ENCODE data around the gene ADGRL1. TPM values are rescaled to one million over a fixed set of nuclear protein-coding genes. Genes with fewer than 3 reads are reported as not detected.

ADGRL1 gene
- total and polyA plus RNA-seq, 2 of the 8 experiments (the other 6 are each of a cell fraction or from before 2014, with no cell fraction given), result 95.6 to 112 TPM

DNA sequence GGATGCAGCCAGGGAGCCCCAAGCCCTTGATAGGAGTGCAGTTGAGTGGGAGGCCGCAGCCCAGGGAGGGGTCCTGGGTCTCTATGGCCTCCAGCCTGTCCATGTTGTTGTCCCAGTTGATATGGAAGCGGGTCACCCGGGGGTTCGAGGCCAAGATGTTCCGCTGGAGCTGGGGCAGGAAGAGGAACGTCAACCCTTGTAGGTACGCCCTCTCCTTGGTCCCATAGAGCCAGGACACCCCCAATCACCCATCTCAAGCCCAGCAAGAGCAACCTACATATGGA, 85.5 kb downstream of the ADGRL1 start:
- Histone ChIP-seq H3K9ac (replicated peaks in 1 of 4; ENCODE audit: extremely low read depth in 1 of 4, low read depth in 3 of 4, low read length in 3 of 4) (no peak overlapping the region), H2BK120ac (replicated peaks; ENCODE audit: low read depth, low read length) (no peak overlapping the region), H3K79me2 (ENCODE audit: control insufficient read depth in 1 of 2, insufficient read depth in 2 of 2, low read length in 2 of 2) (0 out of 4 replicates have a peak, but pooled peaks cover 0 to 3% of the 10 kb centered on the region in 2 experiments), H2AFZ (ENCODE audit: low read length) (no peak overlapping the region), H2BK5ac (ENCODE audit: low read depth, low read length) (no peak overlapping the region), H3K56ac (replicated peaks; ENCODE audit: insufficient read length, low read depth, low read length) (no peak overlapping the region), H3K23ac (ENCODE audit: insufficient read length) (no peak overlapping the region), H3K27me3 (replicated peaks in 1 of 4; ENCODE audit: control insufficient read depth in 3 of 4, extremely low read depth in 1 of 4, insufficient read depth in 3 of 4, low read length in 3 of 4) (no peaks in the 10 kb centered on the region; a peak in 2 of 7 replicates), H3K23me2 (ENCODE audit: low read depth, low read length) (peaks cover 8% of the 10 kb centered on the region), H3K27ac (ENCODE audit: low read depth, low read length) (no peak overlapping the region), H2BK15ac (ENCODE audit: low read length) (no peak overlapping the region), H4K91ac (replicated peaks; ENCODE audit: insufficient read length, low read length) (no peak overlapping the region), H2BK20ac (ENCODE audit: low read length) (no peak overlapping the region), H3K14ac (ENCODE audit: insufficient read length) (no peak overlapping the region), H3K4me2 (ENCODE audit: insufficient read depth in 1 of 2, low read depth in 2 of 2, low read length in 2 of 2) (no peak overlapping the region), H3K4ac (replicated peaks; ENCODE audit: insufficient read length, low read depth, low read length) (no peak overlapping the region), H4K5ac (ENCODE audit: insufficient read length, low read depth, low read length) (no peak overlapping the region), H3K79me1 (ENCODE audit: low read depth, low read length) (no peaks in the 10 kb centered on the region; the same call in 1 of the 2 replicates), H2BK12ac (ENCODE audit: low read depth, low read length) (no peak overlapping the region), H3K18ac (ENCODE audit: extremely low read depth, low read length) (no peak overlapping the region), H4K8ac (ENCODE audit: extremely low read depth, insufficient read depth, low read length) (no peak overlapping the region), H3K4me3 (ENCODE audit: extremely low read depth in 1 of 4, insufficient read depth in 2 of 4, low read depth in 3 of 4, low read length in 4 of 4) (no peak overlapping the region), H3K36me3 (ENCODE audit: control insufficient read depth in 2 of 4, insufficient read depth in 4 of 4, low read length in 3 of 4) (peaks cover 2 to 21% (median 12%) of the 10 kb centered on the region in 4 experiments; a peak in 6 of 8 replicates), H2AK5ac (ENCODE audit: low read depth, low read length) (no peak overlapping the region), H3K4me1 (replicated peaks in 1 of 4; ENCODE audit: control insufficient read depth in 3 of 4, insufficient read depth in 4 of 4, low read length in 3 of 4) (peaks cover 6 to 16% (median 9%) of the 10 kb centered on the region in 4 experiments; a peak in 6 of 7 replicates), H4K20me1 (replicated peaks in 1 of 2; ENCODE audit: control insufficient read depth in 1 of 2, insufficient read depth in 2 of 2, low read length in 2 of 2) (peaks cover 5 to 19% of the 10 kb centered on the region in 2 experiments), H3K9me3 (ENCODE audit: insufficient read depth in 2 of 2, low read depth in 1 of 2, low read length in 1 of 2) (no peaks in the 10 kb centered on the region)
- 91% methylated on average over 7 of the region's 7 CpGs; no CpG with 5 or more reads in 1 of the 2 experiments for whole genome bisulfite sequencing, 2 experiments (ENCODE audit: extremely low coverage in 1 of 2, insufficient coverage in 1 of 2, insufficient read length in 1 of 2, insufficient replicate concordance in 2 of 2, low coverage in 1 of 2, low lambda C conversion rate in 2 of 2, missing lambda C conversion rate in 1 of 2)
- POLR2A ChIA-PET (ENCODE audit: partially characterized antibody), result interaction anchor here (1.1 to 11.0 kb wide), 5 partner anchors 9 to 160 kb away, joined by 3 to 109 read pairs (median 5); partner anchors contain the start of gene ASF1B
- no peak for DNase-seq (ENCODE audit: low read depth in 1 of 2, low spot score in 2 of 2)
- no peak for FAIRE-seq
- CTCF ChIA-PET (ENCODE audit: partially characterized antibody), result interaction anchor here (0.6 kb wide), 1 partner anchor 360 kb away, joined by 3 read pairs; no protein-coding TSS in a partner anchor
- TF ChIP-seq SP4 (IDR thresholded peaks at IDR 0.05; ENCODE audit: low read length) (no peak), CBX8 (IDR thresholded peaks at IDR 0.05; ENCODE audit: borderline replicate concordance, low read depth, low read length) (no peak), JUN (IDR thresholded peaks at IDR 0.05; ENCODE audit: low read depth, low read length) (no peak), ZNF274 (IDR thresholded peaks at IDR 0.05; ENCODE audit: borderline replicate concordance, extremely low read depth, low read length) (no peak), BACH1 (IDR thresholded peaks at IDR 0.05; ENCODE audit: low read length) (no peak), MAFK (IDR thresholded peaks at IDR 0.05; ENCODE audit: low read depth, low read length) (no peak), SIN3A (conservative IDR thresholded peaks at IDR 0.05 in 1 of 2, IDR thresholded peaks at IDR 0.05 in 1 of 2; ENCODE audit: low read depth in 1 of 2, low read length in 2 of 2) (no peak), EGR1 (IDR thresholded peaks at IDR 0.05; ENCODE audit: borderline replicate concordance, low read depth, low read length) (no peak), RAD21 (IDR thresholded peaks at IDR 0.05 in 1 of 2, conservative IDR thresholded peaks at IDR 0.05 in 1 of 2; ENCODE audit: low read depth in 2 of 2, low read length in 2 of 2) (no peak), KDM1A (IDR thresholded peaks at IDR 0.05; ENCODE audit: borderline replicate concordance, low read length) (no peak), RNF2 (IDR thresholded peaks at IDR 0.05; ENCODE audit: borderline replicate concordance, low read depth, low read length, missing control alignments, poor library complexity, severe bottlenecking) (no peak), TAF1 (IDR thresholded peaks at IDR 0.05; ENCODE audit: low read depth, low read length) (no peak), JUND (IDR thresholded peaks at IDR 0.05; ENCODE audit: low read length) (no peak), POU5F1 (IDR thresholded peaks at IDR 0.05; ENCODE audit: low read depth, low read length) (no peak), TBP (IDR thresholded peaks at IDR 0.05; ENCODE audit: low read depth, low read length) (no peak)
